ENCODE results near the gene PFKFB2.

GRCh38 chr1:207128336-207128921 lies 75.4 kb downstream of the PFKFB2 start:
- no peak for TF ChIP-seq CTCF (IDR thresholded peaks at IDR 0.05)
- TF ChIP-seq POLR2A (IDR thresholded peaks at IDR 0.05) = no peak
- no peak for TF ChIP-seq POLR2AphosphoS5 (IDR thresholded peaks at IDR 0.05)

All from upper lobe of left lung (tissue), 4 donors.